Measurements from ENCODE around the gene SLC5A6. TPM values are rescaled to one million over a fixed set of nuclear protein-coding genes. Genes with fewer than 3 reads are reported as not detected.

The SLC5A6 gene
- total RNA-seq, 1 experiment from 2014 or later = 122 TPM

- H3K9me3 ChIP-seq (ENCODE audit: control insufficient read depth, low read depth, low read length) = no peaks in the 10 kb centered on the region
- no peak overlapping the region for H3K18ac ChIP-seq (ENCODE audit: insufficient read length, low read depth, low read length)
- no peak overlapping the region for H4K8ac ChIP-seq (replicated peaks; ENCODE audit: insufficient read length, low read depth, low read length)
- H4K5ac ChIP-seq (ENCODE audit: insufficient read length, low read depth, low read length) = no peak overlapping the region
- no peaks in the 10 kb centered on the region for H3K4me1 ChIP-seq (ENCODE audit: insufficient read depth, low read length)
- no peak overlapping the region for H2BK20ac ChIP-seq (ENCODE audit: low read depth, low read length, poor library complexity, severe bottlenecking)
- H3K9ac ChIP-seq (ENCODE audit: extremely low read depth, insufficient read length, low read length) = no peak overlapping the region
- no peak overlapping the region for H3K23ac ChIP-seq (ENCODE audit: insufficient read length, low read depth, low read length)
- H3K56ac ChIP-seq (ENCODE audit: insufficient read length, low read depth, low read length) = no peak overlapping the region
- no peak overlapping the region for H3K27ac ChIP-seq (ENCODE audit: insufficient read length, low read depth, low read length)
- H3K4me2 ChIP-seq (ENCODE audit: insufficient read depth, insufficient read length, low read length) = no peak overlapping the region
- H3K9me3 Mint-ChIP-seq = no peaks in the 10 kb centered on the region
- no CpG with 5 or more reads among the region's 2 CpGs for WGBS (ENCODE audit: extremely low coverage, insufficient read length, low lambda C conversion rate)
- H4K91ac ChIP-seq (ENCODE audit: insufficient read length, low read depth, low read length) = no peak overlapping the region
- H2AK5ac ChIP-seq (ENCODE audit: insufficient read length, low read length) = no peak overlapping the region
- H2BK5ac ChIP-seq (ENCODE audit: insufficient read length, low read length) = no peak overlapping the region
- H4K20me1 ChIP-seq (ENCODE audit: control insufficient read depth, insufficient read depth, insufficient read length) = no peaks in the 10 kb centered on the region
- no peak overlapping the region for H2BK120ac ChIP-seq (ENCODE audit: low read depth, low read length, poor library complexity, severe bottlenecking)
- peak overlapping the region in 1 of 3 experiments; percentile 45; a peak in 2 of 7 replicates for H3K27ac Mint-ChIP-seq
- no peak overlapping the region for H2AFZ ChIP-seq (ENCODE audit: low read length)
- H3K27me3 ChIP-seq (ENCODE audit: insufficient read depth, low read length) = no peaks in the 10 kb centered on the region
- H3K4me3 Mint-ChIP-seq = no peak overlapping the region
- no peak overlapping the region for H3K4ac ChIP-seq (ENCODE audit: low read depth, low read length)
- H2BK15ac ChIP-seq (ENCODE audit: low read depth, low read length) = no peak overlapping the region
- DNase-seq = no peak
- H3K4me1 Mint-ChIP-seq = no peaks in the 10 kb centered on the region
- H2BK12ac ChIP-seq (ENCODE audit: insufficient read length, low read depth, low read length) = no peak overlapping the region
- no peak overlapping the region for H3K14ac ChIP-seq (ENCODE audit: insufficient read depth, low read length)
- TF ChIP-seq CTCF (conservative IDR thresholded peaks at IDR 0.05) = no peak
- H3K79me1 ChIP-seq (ENCODE audit: insufficient read depth, low read depth, low read length, poor library complexity, severe bottlenecking) = no peaks in the 10 kb centered on the region
- H3K79me2 ChIP-seq (ENCODE audit: insufficient read depth, low read length) = no peaks in the 10 kb centered on the region
- no peaks in the 10 kb centered on the region for H3K23me2 ChIP-seq (ENCODE audit: insufficient read length, low read depth, low read length, poor library complexity, severe bottlenecking)
- no peak overlapping the region for H3T11ph ChIP-seq (ENCODE audit: low read length)
- H3K27me3 Mint-ChIP-seq (ENCODE audit: low read depth) = no peaks in the 10 kb centered on the region
- peaks cover 28 to 57% (median 47%) of the 10 kb centered on the region in 3 experiments for H3K36me3 Mint-ChIP-seq (ENCODE audit: insufficient read depth in 1 of 3, low read depth in 3 of 3)
Measured at GRCh38 chr2:27199241-27199640, 12.8 kb downstream of the SLC5A6 start.
